DMS153 treated with DMSO at 0.1 percent for 48 hours (cell line): Measurements from ENCODE around the gene RCBTB2.

Source experiments
- DNase-seq: peaks from one replicate; lab custom pipeline; 2025; ENCODE audit not compliant: unreplicated experiment; lab: John Stamatoyannopoulos, UW

RCBTB2 gene

GRCh38 chr13:48496271-48497161, 36.4 kb downstream of the RCBTB2 start:
- no peak for DNase-seq

GRCh38 chr13:48494874-48495273, 38.0 kb downstream of the RCBTB2 start:
- no peak for DNase-seq

GRCh38 chr13:48493851-48494250, 39.0 kb downstream of the RCBTB2 start:
- no peak for DNase-seq

GRCh38 chr13:48493066-48493765, 39.7 kb downstream of the RCBTB2 start:
- DNase-seq: no peak

GRCh38 chr13:48492470-48493065, 40.3 kb downstream of the RCBTB2 start:
- no peak for DNase-seq

GRCh38 chr13:48492096-48492440, 40.8 kb downstream of the RCBTB2 start:
- no peak for DNase-seq

- no peak for DNase-seq
These were observed 41.3 kb downstream of the RCBTB2 start for GRCh38 chr13:48491423-48492095.

GRCh38 chr13:48490241-48490640, 42.6 kb downstream of the RCBTB2 start:
- no peak for DNase-seq

GRCh38 chr13:48489666-48490065, 43.2 kb downstream of the RCBTB2 start:
- DNase-seq: no peak

- no peak for DNase-seq
These were observed 43.9 kb downstream of the RCBTB2 start for GRCh38 chr13:48488995-48489394.

GRCh38 chr13:48487968-48488367, 44.9 kb downstream of the RCBTB2 start:
- DNase-seq: no peak

- DNase-seq: no peak
These were observed 46.0 kb downstream of the RCBTB2 start for GRCh38 chr13:48486836-48487235.

- DNase-seq: no peak
These were observed 46.5 kb downstream of the RCBTB2 start for GRCh38 chr13:48486362-48486761.

GRCh38 chr13:48485432-48485831, 47.4 kb downstream of the RCBTB2 start:
- DNase-seq: no peak

GRCh38 chr13:48483575-48483974, 49.3 kb downstream of the RCBTB2 start:
- DNase-seq: no peak

GRCh38 chr13:48478391-48478790, 54.5 kb downstream of the RCBTB2 start:
- DNase-seq: no peak

GRCh38 chr13:48477191-48477855, 55.6 kb downstream of the RCBTB2 start:
- DNase-seq: no peak

GRCh38 chr13:48476686-48477085, 56.2 kb downstream of the RCBTB2 start:
- DNase-seq: no peak

GRCh38 chr13:48476215-48476614, 56.7 kb downstream of the RCBTB2 start:
- no peak for DNase-seq

- no peak for DNase-seq
These were observed 57.6 kb downstream of the RCBTB2 start for GRCh38 chr13:48475230-48475629.
